Activated CD4-positive, alpha-beta T cell treated with anti-CD3 and anti-CD28 coated beads, Interleukin-2, amount 10 ng/mL, durations not matched to agents 24 days and 14 days (primary cell): ENCODE results near the gene VTA1. TPM values are rescaled to one million over a fixed set of nuclear protein-coding genes. Genes with fewer than 3 reads are reported as not detected.
A peak's percentile ranks its signal among the peaks of the same experiment; 100 is the strongest.
"Not testable (repeated sequence)": the region's sequence is repeated elsewhere in the genome, so short reads cannot be mapped to it uniquely, and the experiment has no call there.

Source experiments
- DNase-seq: peaks from one replicate; pipeline ENCODE4 v3.0.0; 2022
- H3K27ac Mint-ChIP-seq: one replicate; pipeline ENCODE4 v1.8.0; 2022; ENCODE audit warnings: mild to moderate bottlenecking, mixed read lengths
- H3K27me3 Mint-ChIP-seq: one replicate; pipeline ENCODE4 v1.8.0; 2022; ENCODE audit warnings: mixed read lengths
- H3K36me3 Mint-ChIP-seq: one replicate; pipeline ENCODE4 v1.8.0; 2022; ENCODE audit warnings: low read depth, mild to moderate bottlenecking, mixed read lengths
- H3K4me1 Mint-ChIP-seq: one replicate; pipeline ENCODE4 v1.8.0; 2021; ENCODE audit warnings: mixed read lengths
- H3K4me3 Mint-ChIP-seq: one replicate; pipeline ENCODE4 v1.8.0; 2022; ENCODE audit warnings: mild to moderate bottlenecking, moderate library complexity, mixed read lengths
- H3K9me3 Mint-ChIP-seq: one replicate; pipeline ENCODE4 v1.8.0; 2021; ENCODE audit warnings: mixed read lengths
- intact Hi-C: fragments of 100-400 bp; cut with micrococcal nuclease; formaldehyde crosslinking; loops from one replicate; pipeline ENCODE4 v1.15.1; 2023
- total RNA-seq: library from RNA; stranded (reverse); gene quantifications from 2 replicates; pipeline ENCODE4 v1.2.3, GENCODE V29; 2022

The VTA1 gene
- total RNA-seq, 1 donor from 2014 or later = 54.0 TPM

GRCh38 chr6:142223938-142224337 is 76.9 kb downstream of the VTA1 start:
- intact Hi-C loops = no loop called here
- H3K27ac Mint-ChIP-seq = no peak overlapping the region
- H3K9me3 Mint-ChIP-seq = no peaks in the 10 kb centered on the region
- no peaks in the 10 kb centered on the region for H3K27me3 Mint-ChIP-seq
- peaks cover 2% of the 10 kb centered on the region for H3K36me3 Mint-ChIP-seq
- H3K4me1 Mint-ChIP-seq = no peaks in the 10 kb centered on the region
- no peak for DNase-seq
- H3K4me3 Mint-ChIP-seq = no peak overlapping the region

- Mint-ChIP-seq H3K27me3 (no peaks in the 10 kb centered on the region), H3K4me1 (no peaks in the 10 kb centered on the region), H3K36me3 (no peaks in the 10 kb centered on the region), H3K4me3 (no peak overlapping the region), H3K9me3 (no peaks in the 10 kb centered on the region), H3K27ac (no peak overlapping the region)
- DNase-seq = no peak
- intact Hi-C loops = no loop called here
These were observed 78.1 kb downstream of the VTA1 start for GRCh38 chr6:142225115-142225514.

- intact Hi-C loops = no loop called here
- H3K27me3 Mint-ChIP-seq = no peaks in the 10 kb centered on the region
These were observed 78.5 kb downstream of the VTA1 start for GRCh38 chr6:142225552-142225951.

GRCh38 chr6:142226731-142227130 is 79.7 kb downstream of the VTA1 start:
- intact Hi-C loops = no loop called here
- no peaks in the 10 kb centered on the region for H3K4me1 Mint-ChIP-seq
- H3K27ac Mint-ChIP-seq = no peak overlapping the region
- no peaks in the 10 kb centered on the region for H3K36me3 Mint-ChIP-seq
- no peak overlapping the region for H3K4me3 Mint-ChIP-seq
- DNase-seq = no peak
- no peaks in the 10 kb centered on the region for H3K9me3 Mint-ChIP-seq
- peaks cover 1% of the 10 kb centered on the region for H3K27me3 Mint-ChIP-seq

More at GRCh38 chr6:142225552-142225951, 78.5 kb downstream of the VTA1 start:
- no peaks in the 10 kb centered on the region for H3K4me1 Mint-ChIP-seq
- DNase-seq = no peak
- no peak overlapping the region for H3K4me3 Mint-ChIP-seq
- no peak overlapping the region for H3K27ac Mint-ChIP-seq
- H3K9me3 Mint-ChIP-seq = no peaks in the 10 kb centered on the region
- H3K36me3 Mint-ChIP-seq = no peaks in the 10 kb centered on the region

GRCh38 chr6:142229518-142230270 is 82.6 kb downstream of the VTA1 start:
- DNase-seq, H3K36me3 Mint-ChIP-seq, H3K4me3 Mint-ChIP-seq, H3K9me3 Mint-ChIP-seq, intact Hi-C loops, H3K27ac Mint-ChIP-seq, H3K27me3 Mint-ChIP-seq, H3K4me1 Mint-ChIP-seq: not testable (repeated sequence)

- H3K4me3 Mint-ChIP-seq = not testable (repeated sequence)
These were observed 85.4 kb downstream of the VTA1 start for GRCh38 chr6:142232206-142233044.

GRCh38 chr6:142233945-142234682 is 87.1 kb downstream of the VTA1 start:
- Mint-ChIP-seq H3K27me3 (peaks cover 1% of the 10 kb centered on the region), H3K4me1 (no peaks in the 10 kb centered on the region), H3K9me3 (no peaks in the 10 kb centered on the region), H3K27ac (no peak overlapping the region), H3K36me3 (no peaks in the 10 kb centered on the region), H3K4me3 (no peak overlapping the region)
- DNase-seq = no peak
- intact Hi-C loops = no loop called here

More at GRCh38 chr6:142232206-142233044, 85.4 kb downstream of the VTA1 start:
- H3K36me3 Mint-ChIP-seq, H3K27ac Mint-ChIP-seq, intact Hi-C loops, H3K4me1 Mint-ChIP-seq, H3K27me3 Mint-ChIP-seq, H3K9me3 Mint-ChIP-seq: not testable (repeated sequence)
- DNase-seq = peak; percentile 61

- intact Hi-C loops = no loop called here
- no peak for DNase-seq
- peaks cover 1% of the 10 kb centered on the region for H3K27me3 Mint-ChIP-seq
- H3K4me1 Mint-ChIP-seq = no peaks in the 10 kb centered on the region
- H3K9me3 Mint-ChIP-seq = no peaks in the 10 kb centered on the region
- H3K36me3 Mint-ChIP-seq = no peaks in the 10 kb centered on the region
- no peak overlapping the region for H3K4me3 Mint-ChIP-seq
- H3K27ac Mint-ChIP-seq = no peak overlapping the region
These were observed 88.2 kb downstream of the VTA1 start for GRCh38 chr6:142235272-142235671.

- H3K9me3 Mint-ChIP-seq = no peaks in the 10 kb centered on the region
- intact Hi-C loops = no loop called here
- peaks cover 1% of the 10 kb centered on the region for H3K27me3 Mint-ChIP-seq
- no peaks in the 10 kb centered on the region for H3K4me1 Mint-ChIP-seq
- H3K27ac Mint-ChIP-seq = no peak overlapping the region
- H3K4me3 Mint-ChIP-seq = no peak overlapping the region
- H3K36me3 Mint-ChIP-seq = no peaks in the 10 kb centered on the region
- DNase-seq = no peak
These were observed 88.7 kb downstream of the VTA1 start for GRCh38 chr6:142235791-142236190.

GRCh38 chr6:142236691-142237090 is 89.6 kb downstream of the VTA1 start:
- H3K4me1 Mint-ChIP-seq = no peaks in the 10 kb centered on the region
- no peaks in the 10 kb centered on the region for H3K36me3 Mint-ChIP-seq
- intact Hi-C loops = no loop called here
- H3K4me3 Mint-ChIP-seq = no peak overlapping the region
- DNase-seq = no peak
- H3K27me3 Mint-ChIP-seq = no peaks in the 10 kb centered on the region
- H3K9me3 Mint-ChIP-seq = no peaks in the 10 kb centered on the region
- H3K27ac Mint-ChIP-seq = no peak overlapping the region

GRCh38 chr6:142238881-142239280 is 91.8 kb downstream of the VTA1 start:
- Mint-ChIP-seq H3K4me3 (no peak overlapping the region), H3K27me3 (peaks cover 3% of the 10 kb centered on the region)
- intact Hi-C loops = no loop called here

GRCh38 chr6:142240179-142240578 is 93.1 kb downstream of the VTA1 start:
- Mint-ChIP-seq H3K4me3 (no peak overlapping the region), H3K4me1 (no peaks in the 10 kb centered on the region), H3K27me3 (peaks cover 6% of the 10 kb centered on the region), H3K36me3 (no peaks in the 10 kb centered on the region), H3K9me3 (no peaks in the 10 kb centered on the region), H3K27ac (no peak overlapping the region)
- no peak for DNase-seq
- intact Hi-C loops = no loop called here

More at GRCh38 chr6:142238881-142239280, 91.8 kb downstream of the VTA1 start:
- Mint-ChIP-seq H3K27ac (no peak overlapping the region), H3K4me1 (no peaks in the 10 kb centered on the region), H3K9me3 (no peaks in the 10 kb centered on the region), H3K36me3 (no peaks in the 10 kb centered on the region)
- no peak for DNase-seq

GRCh38 chr6:142241061-142241460 is 94.0 kb downstream of the VTA1 start:
- no peak for DNase-seq
- H3K9me3 Mint-ChIP-seq = no peaks in the 10 kb centered on the region
- intact Hi-C loops = no loop called here
- H3K36me3 Mint-ChIP-seq = no peaks in the 10 kb centered on the region
- peaks cover 9% of the 10 kb centered on the region for H3K27me3 Mint-ChIP-seq
- no peak overlapping the region for H3K27ac Mint-ChIP-seq
- no peaks in the 10 kb centered on the region for H3K4me1 Mint-ChIP-seq
- no peak overlapping the region for H3K4me3 Mint-ChIP-seq

GRCh38 chr6:142242269-142242668 is 95.2 kb downstream of the VTA1 start:
- Mint-ChIP-seq H3K27ac (no peak overlapping the region), H3K36me3 (no peaks in the 10 kb centered on the region), H3K9me3 (no peaks in the 10 kb centered on the region), H3K27me3 (peaks cover 9% of the 10 kb centered on the region), H3K4me3 (no peak overlapping the region), H3K4me1 (no peaks in the 10 kb centered on the region)
- intact Hi-C loops = no loop called here
- no peak for DNase-seq
